Activated T-cell treated with anti-CD3 and anti-CD28 coated beads, Interleukin-2, amount 50 U/mL, for 24 hours (primary cell): ENCODE results near the gene UQCRFS1.
"Not testable (repeated sequence)": the region's sequence is repeated elsewhere in the genome, so short reads cannot be mapped to it uniquely, and the experiment has no call there.

ENCODE experiments used
- DNase-seq: peaks from one replicate; pipeline ENCODE4 v3.0.0-alpha.2; 2020
- H3K27ac Mint-ChIP-seq: 2 replicates; pipeline ENCODE4 v1.8.0; 2020; ENCODE audit warnings: mild to moderate bottlenecking, mixed read lengths
- H3K27me3 Mint-ChIP-seq: 2 replicates; pipeline ENCODE4 v1.8.0; 2020; ENCODE audit warnings: mixed read lengths
- H3K36me3 Mint-ChIP-seq: 2 replicates; pipeline ENCODE4 v1.8.0; 2020; ENCODE audit warnings: low read depth, mixed read lengths
- H3K4me1 Mint-ChIP-seq: 2 replicates; pipeline ENCODE4 v1.8.0; 2020; ENCODE audit warnings: low read depth, mixed read lengths
- H3K4me3 Mint-ChIP-seq: 2 replicates; pipeline ENCODE4 v1.8.0; 2020; ENCODE audit warnings: mild to moderate bottlenecking, moderate library complexity, mixed read lengths
- H3K9me3 Mint-ChIP-seq: 2 replicates; pipeline ENCODE4 v1.8.0; 2020; ENCODE audit warnings: mixed read lengths

UQCRFS1 gene

GRCh38 chr19:29212648-29213573, at the start of gene UQCRFS1:
UQCRFS1 (minus strand) TSS chr19:29213151; CDS start chr19:29213118, 33 bp downstream.
- H3K4me1 Mint-ChIP-seq = peaks cover 49% of the 10 kb centered on the region
- DNase-seq = peak; percentile 97
- peak within 1 kb of the TSS; percentile 95 for H3K4me3 Mint-ChIP-seq
- peaks cover 5% of the 10 kb centered on the region for H3K27me3 Mint-ChIP-seq
- H3K9me3 Mint-ChIP-seq = peaks cover 3% of the 10 kb centered on the region
- H3K27ac Mint-ChIP-seq = peak within 1 kb of the TSS; percentile 97
- peaks cover 46% of the 10 kb centered on the region for H3K36me3 Mint-ChIP-seq

- no peaks in the 10 kb centered on the region for H3K9me3 Mint-ChIP-seq
- H3K4me3 Mint-ChIP-seq = no peak overlapping the region
- no peaks in the 10 kb centered on the region for H3K36me3 Mint-ChIP-seq
- peaks cover 28% of the 10 kb centered on the region for H3K27me3 Mint-ChIP-seq
- H3K27ac Mint-ChIP-seq = no peak overlapping the region
- DNase-seq = no peak
- no peaks in the 10 kb centered on the region for H3K4me1 Mint-ChIP-seq
Observed at GRCh38 chr19:29262085-29262484, 49.1 kb upstream of the UQCRFS1 start.

GRCh38 chr19:29260477-29261317, 47.7 kb upstream of the UQCRFS1 start:
- Mint-ChIP-seq H3K4me3 (no peak overlapping the region), H3K9me3 (no peaks in the 10 kb centered on the region), H3K36me3 (no peaks in the 10 kb centered on the region), H3K4me1 (no peaks in the 10 kb centered on the region), H3K27me3 (peaks cover 30% of the 10 kb centered on the region), H3K27ac (no peak overlapping the region)
- no peak for DNase-seq

GRCh38 chr19:29259867-29260281, 46.9 kb upstream of the UQCRFS1 start:
- Mint-ChIP-seq H3K36me3 (no peaks in the 10 kb centered on the region), H3K27ac (no peak overlapping the region), H3K4me3 (no peak overlapping the region), H3K27me3 (peaks cover 32% of the 10 kb centered on the region), H3K4me1 (no peaks in the 10 kb centered on the region), H3K9me3 (no peaks in the 10 kb centered on the region)
- no peak for DNase-seq

- no peak for DNase-seq
- H3K4me3 Mint-ChIP-seq = no peak overlapping the region
- H3K27ac Mint-ChIP-seq = no peak overlapping the region
- peaks cover 35% of the 10 kb centered on the region for H3K27me3 Mint-ChIP-seq
- no peaks in the 10 kb centered on the region for H3K36me3 Mint-ChIP-seq
- no peaks in the 10 kb centered on the region for H3K9me3 Mint-ChIP-seq
- no peaks in the 10 kb centered on the region for H3K4me1 Mint-ChIP-seq
Observed at GRCh38 chr19:29259153-29259552, 46.2 kb upstream of the UQCRFS1 start.

GRCh38 chr19:29256516-29256915, 43.6 kb upstream of the UQCRFS1 start:
- H3K36me3 Mint-ChIP-seq = no peaks in the 10 kb centered on the region

GRCh38 chr19:29255912-29256311, 43.0 kb upstream of the UQCRFS1 start:
- H3K4me3 Mint-ChIP-seq = no peak overlapping the region
- no peaks in the 10 kb centered on the region for H3K9me3 Mint-ChIP-seq
- DNase-seq = no peak
- H3K4me1 Mint-ChIP-seq = no peaks in the 10 kb centered on the region
- no peak overlapping the region for H3K27ac Mint-ChIP-seq
- H3K36me3 Mint-ChIP-seq = no peaks in the 10 kb centered on the region
- H3K27me3 Mint-ChIP-seq = peaks cover 41% of the 10 kb centered on the region

More at GRCh38 chr19:29256516-29256915, 43.6 kb upstream of the UQCRFS1 start:
- Mint-ChIP-seq H3K27ac (no peak overlapping the region), H3K27me3 (peaks cover 41% of the 10 kb centered on the region), H3K4me3 (no peak overlapping the region), H3K4me1 (no peaks in the 10 kb centered on the region), H3K9me3 (no peaks in the 10 kb centered on the region)
- no peak for DNase-seq

- Mint-ChIP-seq H3K27me3 (peaks cover 44% of the 10 kb centered on the region), H3K9me3 (no peaks in the 10 kb centered on the region)
Observed at GRCh38 chr19:29255006-29255405, 42.1 kb upstream of the UQCRFS1 start.

GRCh38 chr19:29249798-29250197, 36.8 kb upstream of the UQCRFS1 start:
- not testable (repeated sequence) for H3K4me3 Mint-ChIP-seq, H3K9me3 Mint-ChIP-seq, DNase-seq, H3K36me3 Mint-ChIP-seq, H3K4me1 Mint-ChIP-seq, H3K27ac Mint-ChIP-seq
- H3K27me3 Mint-ChIP-seq = peaks cover 69% of the 10 kb centered on the region

More at GRCh38 chr19:29255006-29255405, 42.1 kb upstream of the UQCRFS1 start:
- no peak overlapping the region for H3K4me3 Mint-ChIP-seq
- DNase-seq = no peak
- H3K36me3 Mint-ChIP-seq = no peaks in the 10 kb centered on the region
- H3K27ac Mint-ChIP-seq = no peak overlapping the region
- no peaks in the 10 kb centered on the region for H3K4me1 Mint-ChIP-seq

GRCh38 chr19:29248332-29248844, 35.4 kb upstream of the UQCRFS1 start:
- no peak overlapping the region for H3K27ac Mint-ChIP-seq
- no peaks in the 10 kb centered on the region for H3K9me3 Mint-ChIP-seq
- H3K36me3 Mint-ChIP-seq = no peaks in the 10 kb centered on the region
- H3K27me3 Mint-ChIP-seq = peaks cover 63% of the 10 kb centered on the region
- no peaks in the 10 kb centered on the region for H3K4me1 Mint-ChIP-seq
- no peak overlapping the region for H3K4me3 Mint-ChIP-seq
- DNase-seq = no peak

- H3K4me3 Mint-ChIP-seq = no peak overlapping the region
- peaks cover 64% of the 10 kb centered on the region for H3K27me3 Mint-ChIP-seq
- H3K4me1 Mint-ChIP-seq = no peaks in the 10 kb centered on the region
- no peak for DNase-seq
- no peaks in the 10 kb centered on the region for H3K9me3 Mint-ChIP-seq
- H3K36me3 Mint-ChIP-seq = no peaks in the 10 kb centered on the region
- H3K27ac Mint-ChIP-seq = no peak overlapping the region
Observed at GRCh38 chr19:29247872-29248271, 34.9 kb upstream of the UQCRFS1 start.

GRCh38 chr19:29247471-29247870, 34.5 kb upstream of the UQCRFS1 start:
- H3K36me3 Mint-ChIP-seq = no peaks in the 10 kb centered on the region

GRCh38 chr19:29247051-29247450, 34.1 kb upstream of the UQCRFS1 start:
- no peak for DNase-seq
- Mint-ChIP-seq H3K36me3 (no peaks in the 10 kb centered on the region), H3K4me1 (no peaks in the 10 kb centered on the region), H3K4me3 (no peak overlapping the region), H3K27ac (no peak overlapping the region), H3K27me3 (peaks cover 57% of the 10 kb centered on the region), H3K9me3 (no peaks in the 10 kb centered on the region)

More at GRCh38 chr19:29247471-29247870, 34.5 kb upstream of the UQCRFS1 start:
- DNase-seq = no peak
- Mint-ChIP-seq H3K4me3 (no peak overlapping the region), H3K27ac (no peak overlapping the region), H3K27me3 (peaks cover 61% of the 10 kb centered on the region), H3K9me3 (no peaks in the 10 kb centered on the region), H3K4me1 (no peaks in the 10 kb centered on the region)

GRCh38 chr19:29245215-29245614, 32.3 kb upstream of the UQCRFS1 start:
- Mint-ChIP-seq H3K36me3 (no peaks in the 10 kb centered on the region), H3K9me3 (no peaks in the 10 kb centered on the region), H3K4me1 (no peaks in the 10 kb centered on the region), H3K4me3 (no peak overlapping the region), H3K27ac (no peak overlapping the region), H3K27me3 (peaks cover 52% of the 10 kb centered on the region)
- no peak for DNase-seq
